ENCODE measurements around the gene WDR55.
"Not testable (repeated sequence)": the region's sequence is repeated elsewhere in the genome, so short reads cannot be mapped to it uniquely, and the experiment has no call there.

WDR55 gene

GRCh38 chr5:140658870-140659269, 5.8 kb upstream of the WDR55 start:
- DNase-seq (ENCODE audit: low spot score), result no peak

- not testable (repeated sequence) for DNase-seq (ENCODE audit: low spot score)
These were observed 4.3 kb upstream of the WDR55 start for GRCh38 chr5:140660371-140660770.

GRCh38 chr5:140664030-140664358, 710 bp upstream of the WDR55 start:
- no peak for DNase-seq (ENCODE audit: low spot score)

GRCh38 chr5:140671035-140671434, 6.3 kb downstream of the WDR55 start:
- not testable (repeated sequence) for DNase-seq (ENCODE audit: low spot score)

GRCh38 chr5:140671472-140672125, 6.9 kb downstream of the WDR55 start:
- DNase-seq (ENCODE audit: low spot score), result no peak

- DNase-seq (ENCODE audit: low spot score), result no peak
These were observed 7.9 kb downstream of the WDR55 start for GRCh38 chr5:140672455-140673186.

- no peak for DNase-seq (ENCODE audit: low spot score)
These were observed 8.7 kb downstream of the WDR55 start, which contains the start of gene DND1 for GRCh38 chr5:140673187-140673976. TSS of gene DND1 (minus strand) at chr5:140673576. CDS start at chr5:140673542, 34 bp downstream.

- DNase-seq (ENCODE audit: low spot score), result no peak
These were observed 9.5 kb downstream of the WDR55 start for GRCh38 chr5:140674211-140674610.

GRCh38 chr5:140674629-140675028, 9.9 kb downstream of the WDR55 start:
- no peak for DNase-seq (ENCODE audit: low spot score)

- no peak for DNase-seq (ENCODE audit: low spot score)
These were observed 13.2 kb downstream of the WDR55 start for GRCh38 chr5:140677947-140678346.

GRCh38 chr5:140678993-140679392, 14.3 kb downstream of the WDR55 start:
- no peak for DNase-seq (ENCODE audit: low spot score)

GRCh38 chr5:140690376-140690932, 25.8 kb downstream of the WDR55 start:
- no peak for DNase-seq (ENCODE audit: low spot score)

GRCh38 chr5:140690941-140691924, 26.5 kb downstream of the WDR55 start, which contains the start of the genes HARS1 and HARS2:
TSS of gene HARS1 (minus strand) at chr5:140691370. CDS start at chr5:140691304, 66 bp downstream.
TSS of gene HARS2 (plus strand) at chr5:140691455. CDS start at chr5:140691649, 194 bp downstream.
- DNase-seq (ENCODE audit: low spot score), result peak; percentile 97

GRCh38 chr5:140694276-140694675, 29.6 kb downstream of the WDR55 start:
- no peak for DNase-seq (ENCODE audit: low spot score)

GRCh38 chr5:140696891-140697492, 32.3 kb downstream of the WDR55 start:
- DNase-seq (ENCODE audit: low spot score), result no peak

- DNase-seq (ENCODE audit: low spot score), result peak; percentile 99
These were observed 35.8 kb downstream of the WDR55 start, which contains the start of gene ZMAT2 for GRCh38 chr5:140700177-140701144. TSS of gene ZMAT2 (plus strand) at chr5:140700447. CDS start at chr5:140700461, 14 bp downstream.

GRCh38 chr5:140707812-140708211, 43.1 kb downstream of the WDR55 start:
- DNase-seq (ENCODE audit: low spot score), result no peak

- not testable (repeated sequence) for DNase-seq (ENCODE audit: low spot score)
These were observed 44.1 kb downstream of the WDR55 start for GRCh38 chr5:140708787-140709186.

GRCh38 chr5:140710899-140711552, 46.3 kb downstream of the WDR55 start:
- DNase-seq (ENCODE audit: low spot score), result peak; percentile 93

Measured in AG08395 (cell line).